ENCODE results near the gene SLX4IP. TPM values are rescaled to one million over a fixed set of nuclear protein-coding genes. Genes with fewer than 3 reads are reported as not detected.

Gene SLX4IP
- total and polyA plus RNA-seq, 7 donors, result 0.20 to 1.9 (median 0.86) TPM

GRCh38 chr20:10654250-10654610 lies 219.1 kb downstream of the SLX4IP start:
- H3K4me3 ChIP-seq, result peak overlapping the region; percentile 48
- peak overlapping the region; percentile 42 for H3K27ac ChIP-seq
- H3K9me3 ChIP-seq, result no peaks in the 10 kb centered on the region
- ATAC-seq (no peak), DNase-seq (no peak)
- intact Hi-C loops (cut with DNase I), result no loop called here
- no peaks in the 10 kb centered on the region for H3K27me3 ChIP-seq (ENCODE audit: insufficient read depth in 3 of 3, low read length in 2 of 3)
- H3K4me1 ChIP-seq, result peaks cover 44% of the 10 kb centered on the region
- H3K36me3 ChIP-seq (ENCODE audit: insufficient read depth in 1 of 2, low read depth in 1 of 2), result peaks cover 1 to 75% of the 10 kb centered on the region in 2 donors
- TF ChIP-seq, protein P1, sequence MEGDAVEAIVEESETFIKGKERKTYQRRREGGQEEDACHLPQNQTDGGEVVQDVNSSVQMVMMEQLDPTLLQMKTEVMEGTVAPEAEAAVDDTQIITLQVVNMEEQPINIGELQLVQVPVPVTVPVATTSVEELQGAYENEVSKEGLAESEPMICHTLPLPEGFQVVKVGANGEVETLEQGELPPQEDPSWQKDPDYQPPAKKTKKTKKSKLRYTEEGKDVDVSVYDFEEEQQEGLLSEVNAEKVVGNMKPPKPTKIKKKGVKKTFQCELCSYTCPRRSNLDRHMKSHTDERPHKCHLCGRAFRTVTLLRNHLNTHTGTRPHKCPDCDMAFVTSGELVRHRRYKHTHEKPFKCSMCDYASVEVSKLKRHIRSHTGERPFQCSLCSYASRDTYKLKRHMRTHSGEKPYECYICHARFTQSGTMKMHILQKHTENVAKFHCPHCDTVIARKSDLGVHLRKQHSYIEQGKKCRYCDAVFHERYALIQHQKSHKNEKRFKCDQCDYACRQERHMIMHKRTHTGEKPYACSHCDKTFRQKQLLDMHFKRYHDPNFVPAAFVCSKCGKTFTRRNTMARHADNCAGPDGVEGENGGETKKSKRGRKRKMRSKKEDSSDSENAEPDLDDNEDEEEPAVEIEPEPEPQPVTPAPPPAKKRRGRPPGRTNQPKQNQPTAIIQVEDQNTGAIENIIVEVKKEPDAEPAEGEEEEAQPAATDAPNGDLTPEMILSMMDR (IDR thresholded peaks at IDR 0.05), result no peak

- 53 to 72% (median 61%) methylated on average over 7 of the region's 7 CpGs for WGBS, 3 donors
- intact Hi-C loops (cut with DNase I), result no loop called here
- peak overlapping the region; percentile 33 for H3K27ac ChIP-seq
- ATAC-seq (no peak), DNase-seq (no peak)
- peaks cover 46% of the 10 kb centered on the region for H3K4me1 ChIP-seq
- H3K27me3 ChIP-seq (ENCODE audit: insufficient read depth in 3 of 3, low read length in 2 of 3), result no peaks in the 10 kb centered on the region
- H3K9me3 ChIP-seq, result no peaks in the 10 kb centered on the region
- H3K4me3 ChIP-seq, result no peak overlapping the region
- H3K36me3 ChIP-seq (ENCODE audit: insufficient read depth in 1 of 2, low read depth in 1 of 2), result peaks cover 0 to 71% of the 10 kb centered on the region in 2 donors
- TF ChIP-seq, protein P1 (IDR thresholded peaks at IDR 0.05), result no peak
Measured at GRCh38 chr20:10654630-10655029, 219.5 kb downstream of the SLX4IP start.

- 71 to 75% (median 72%) methylated on average over 15 of the region's 15 CpGs for WGBS, 3 donors
- DNase-seq, result no peak
- TF ChIP-seq, protein P1 (IDR thresholded peaks at IDR 0.05), result no peak
- H3K36me3 ChIP-seq (ENCODE audit: insufficient read depth in 1 of 2, low read depth in 1 of 2), result peaks cover 0 to 69% of the 10 kb centered on the region in 2 donors
- intact Hi-C loops (cut with DNase I), result no loop called here
- ATAC-seq, result no peak
- no peak overlapping the region for H3K4me3 ChIP-seq
- no peaks in the 10 kb centered on the region for H3K9me3 ChIP-seq
- H3K27me3 ChIP-seq (ENCODE audit: insufficient read depth in 3 of 3, low read length in 2 of 3), result no peaks in the 10 kb centered on the region
- peaks cover 60% of the 10 kb centered on the region for H3K4me1 ChIP-seq
- H3K27ac ChIP-seq, result no peak overlapping the region
Measured at GRCh38 chr20:10655720-10656669, 220.9 kb downstream of the SLX4IP start.

GRCh38 chr20:10657453-10657852 lies 222.3 kb downstream of the SLX4IP start:
- H3K9me3 ChIP-seq, result no peaks in the 10 kb centered on the region
- no peak for DNase-seq
- ATAC-seq, result no peak
- H3K27me3 ChIP-seq (ENCODE audit: insufficient read depth in 3 of 3, low read length in 2 of 3), result no peaks in the 10 kb centered on the region
- peaks cover 0 to 71% of the 10 kb centered on the region in 2 donors for H3K36me3 ChIP-seq (ENCODE audit: insufficient read depth in 1 of 2, low read depth in 1 of 2)
- H3K4me1 ChIP-seq, result peaks cover 68% of the 10 kb centered on the region
- H3K4me3 ChIP-seq, result no peak overlapping the region
- no peak overlapping the region for H3K27ac ChIP-seq
- intact Hi-C loops (cut with DNase I), result no loop called here
- TF ChIP-seq, protein P1 (IDR thresholded peaks at IDR 0.05), result no peak
- WGBS, 3 donors, result 88 to 90% (median 89%) methylated on average over 1 of the region's 1 CpG
